Measurements from ENCODE around the gene NFILZ. TPM values are rescaled to one million over a fixed set of nuclear protein-coding genes. Genes with fewer than 3 reads are reported as not detected.

The NFILZ gene
- total RNA-seq, 4 donors from 2014 or later, result not detected

- no peaks in the 10 kb centered on the region for H3K27me3 ChIP-seq
- no peaks in the 10 kb centered on the region for H3K36me3 ChIP-seq
- peak overlapping the region in 3 of 4 donors; percentile 31 to 65 (median 43) for H3K27ac ChIP-seq
- peak in 2 of 3 donors; percentile 64 to 71 for DNase-seq
- no peak for TF ChIP-seq CTCF (IDR thresholded peaks at IDR 0.05)
- no peak for TF ChIP-seq POLR2A (IDR thresholded peaks at IDR 0.05)
- no peak overlapping the region for H3K4me3 ChIP-seq
- no peaks in the 10 kb centered on the region for H3K9me3 ChIP-seq
- peaks cover 0 to 33% (median 0%) of the 10 kb centered on the region in 4 donors for H3K4me1 ChIP-seq
These were observed 10.1 kb downstream of the NFILZ start for GRCh38 chr19:8640402-8641004.

- H3K9me3 ChIP-seq, result no peaks in the 10 kb centered on the region
- no peaks in the 10 kb centered on the region for H3K36me3 ChIP-seq
- DNase-seq, result no peak
- TF ChIP-seq POLR2A (IDR thresholded peaks at IDR 0.05), result no peak
- TF ChIP-seq CTCF (IDR thresholded peaks at IDR 0.05), result no peak
- H3K27ac ChIP-seq, result no peak overlapping the region
- no peak overlapping the region for H3K4me3 ChIP-seq
- peaks cover 0 to 33% (median 0%) of the 10 kb centered on the region in 4 donors for H3K4me1 ChIP-seq
- no peaks in the 10 kb centered on the region for H3K27me3 ChIP-seq
These were observed 10.9 kb downstream of the NFILZ start for GRCh38 chr19:8641221-8641907.

GRCh38 chr19:8641908-8642547 is 11.6 kb downstream of the NFILZ start:
- H3K9me3 ChIP-seq, result no peaks in the 10 kb centered on the region
- no peak overlapping the region for H3K27ac ChIP-seq
- TF ChIP-seq POLR2A (IDR thresholded peaks at IDR 0.05) (no peak), CTCF (IDR thresholded peaks at IDR 0.05) (peak in 5 of 6 experiments; percentile 17 to 66 (median 65))
- peaks cover 0 to 33% (median 0%) of the 10 kb centered on the region in 4 donors for H3K4me1 ChIP-seq
- H3K36me3 ChIP-seq, result no peaks in the 10 kb centered on the region
- no peak for DNase-seq
- no peak overlapping the region for H3K4me3 ChIP-seq
- H3K27me3 ChIP-seq, result no peaks in the 10 kb centered on the region

GRCh38 chr19:8642561-8642960 is 12.1 kb downstream of the NFILZ start:
- Histone ChIP-seq H3K27ac (no peak overlapping the region), H3K9me3 (no peaks in the 10 kb centered on the region), H3K27me3 (no peaks in the 10 kb centered on the region), H3K4me1 (peaks cover 0 to 33% (median 0%) of the 10 kb centered on the region in 4 donors), H3K36me3 (no peaks in the 10 kb centered on the region), H3K4me3 (no peak overlapping the region)
- DNase-seq, result no peak
- no peak for TF ChIP-seq POLR2A (IDR thresholded peaks at IDR 0.05)
- no peak for TF ChIP-seq CTCF (IDR thresholded peaks at IDR 0.05)

- Histone ChIP-seq H3K4me1 (peaks cover 0 to 24% (median 0%) of the 10 kb centered on the region in 4 donors), H3K27me3 (no peaks in the 10 kb centered on the region), H3K4me3 (no peak overlapping the region), H3K27ac (no peak overlapping the region), H3K9me3 (no peaks in the 10 kb centered on the region), H3K36me3 (no peaks in the 10 kb centered on the region)
- no peak for DNase-seq
- TF ChIP-seq CTCF (IDR thresholded peaks at IDR 0.05) (no peak), POLR2A (IDR thresholded peaks at IDR 0.05) (no peak)
These were observed 13.6 kb downstream of the NFILZ start for GRCh38 chr19:8643860-8644653.
